CD14-positive monocyte (primary cell): ENCODE results near the gene TRHDE. TPM values are rescaled to one million over a fixed set of nuclear protein-coding genes. Genes with fewer than 3 reads are reported as not detected.

ENCODE experiments used
- DNase-seq, 3 donors: peaks; one replicate each; pipeline ENCODE4 v3.0.0-alpha.2; 2011 to 2022
- H2AFZ ChIP-seq: 2 replicates; pipeline ENCODE4 v1.6.0; 2012; ENCODE audit warnings: mild to moderate bottlenecking, low read depth, low read length, inconsistent platforms; ENCODE audit not compliant: insufficient read depth, poor library complexity, severe bottlenecking
- H3K27ac ChIP-seq, 2 donors: 1 replicate in 1 of 2; 2 replicates in 1 of 2; pipeline ENCODE4 v1.5.1; 2012 to 2013; ENCODE audit warnings: low read length in 2 of 2, control low read depth in 1 of 2, inconsistent platforms in 1 of 2, low read depth in 1 of 2, mild to moderate bottlenecking in 1 of 2
- H3K27me3 ChIP-seq, 2 donors: one replicate each; pipeline versions ENCODE4 v1.6.0 to v1.6.1; 2011 to 2013; ENCODE audit warnings: low read length in 2 of 2; ENCODE audit not compliant: control insufficient read depth in 2 of 2, insufficient read depth in 2 of 2
- H3K36me3 ChIP-seq, 2 donors: replicated peaks in 1 of 2; 1 replicate in 1 of 2; 2 replicates in 1 of 2; pipeline versions ENCODE4 v1.5.1 to v1.6.1; 2012 to 2013; ENCODE audit warnings: low read length in 2 of 2, control low read depth in 1 of 2, inconsistent platforms in 1 of 2, mild to moderate bottlenecking in 1 of 2; ENCODE audit not compliant: insufficient read depth in 2 of 2, control insufficient read depth in 1 of 2
- H3K4me1 ChIP-seq, 2 donors: 1 replicate in 1 of 2; 2 replicates in 1 of 2; pipeline versions ENCODE4 v1.5.1 to v1.6.1; 2012 to 2013; ENCODE audit warnings: low read length in 2 of 2, control low read depth in 1 of 2, inconsistent platforms in 1 of 2, mild to moderate bottlenecking in 1 of 2, moderate library complexity in 1 of 2; ENCODE audit not compliant: insufficient read depth in 2 of 2, control insufficient read depth in 1 of 2
- H3K4me2 ChIP-seq: replicated peaks from 2 replicates; pipeline ENCODE3; 2012; ENCODE audit warnings: low read length, moderate library complexity, mild to moderate bottlenecking; ENCODE audit not compliant: poor library complexity, severe bottlenecking; ENCODE audit errors: extremely low read depth
- H3K4me3 ChIP-seq, 3 experiments: fragments of 200-600 bp in 1 of 3; sonication (generic) in 1 of 3; replicated peaks in 1 of 3; 1 replicate in 2 of 3; 2 replicates in 1 of 3; pipeline ENCODE4 v1.5.1; 2011 to 2013; ENCODE audit warnings: low read length in 3 of 3, mild to moderate bottlenecking in 3 of 3, control low read depth in 2 of 3, low read depth in 2 of 3, inconsistent platforms in 1 of 3, moderate library complexity in 1 of 3
- H3K79me2 ChIP-seq: 2 replicates; pipeline ENCODE4 v1.6.0; 2012; ENCODE audit warnings: mild to moderate bottlenecking, control low read depth, inconsistent platforms, low read length, moderate library complexity; ENCODE audit not compliant: insufficient read depth
- H3K9ac ChIP-seq: 2 replicates; pipeline ENCODE4 v1.6.0; 2017; ENCODE audit warnings: low read length, mild to moderate bottlenecking; ENCODE audit not compliant: insufficient read depth, poor library complexity, severe bottlenecking
- H3K9me3 ChIP-seq, 2 donors: replicated peaks in 1 of 2; 1 replicate in 1 of 2; 2 replicates in 1 of 2; pipeline versions ENCODE4 v1.5.1 to v1.6.1; 2012 to 2013; ENCODE audit warnings: low read length in 2 of 2, control low read depth in 1 of 2; ENCODE audit not compliant: control insufficient read depth in 1 of 2, insufficient read depth in 1 of 2
- H4K20me1 ChIP-seq: 2 replicates; pipeline ENCODE4 v1.6.0; 2012; ENCODE audit warnings: mild to moderate bottlenecking, low read length, control low read depth, moderate library complexity; ENCODE audit not compliant: insufficient read depth
- H3K27ac Mint-ChIP-seq, 7 donors: one replicate each; pipeline ENCODE4 v1.8.0; 2020; ENCODE audit warnings: mild to moderate bottlenecking in 7 of 7, mixed read lengths in 7 of 7, moderate library complexity in 6 of 7, inconsistent platforms in 2 of 7
- H3K27me3 Mint-ChIP-seq, 3 donors: one replicate each; pipeline ENCODE4 v1.8.0; 2021 to 2022; ENCODE audit warnings: low read depth in 3 of 3, mild to moderate bottlenecking in 3 of 3, mixed read lengths in 3 of 3, moderate library complexity in 3 of 3, inconsistent platforms in 1 of 3
- H3K36me3 Mint-ChIP-seq, 2 donors: one replicate each; pipeline ENCODE4 v1.8.0; 2020; ENCODE audit warnings: mixed read lengths in 2 of 2, inconsistent platforms in 1 of 2, mild to moderate bottlenecking in 1 of 2
- H3K4me1 Mint-ChIP-seq: one replicate; pipeline ENCODE4 v1.8.0; 2020; ENCODE audit warnings: mild to moderate bottlenecking, mixed read lengths
- H3K4me3 Mint-ChIP-seq, 2 donors: one replicate each; pipeline ENCODE4 v1.8.0; 2020; ENCODE audit warnings: mild to moderate bottlenecking in 2 of 2, mixed read lengths in 2 of 2, moderate library complexity in 1 of 2
- H3K9me3 Mint-ChIP-seq, 7 donors: one replicate each; pipeline ENCODE4 v1.8.0; 2020 to 2022; ENCODE audit warnings: mixed read lengths in 7 of 7, mild to moderate bottlenecking in 6 of 7, moderate library complexity in 6 of 7, inconsistent platforms in 2 of 7
- WGBS: methylation state at CpG from one replicate; pipeline ENCODE4 v1.1.5; 2013; ENCODE audit warnings: missing lambda C conversion rate; ENCODE audit not compliant: insufficient coverage; 5-methylcytosine and 5-hydroxymethylcytosine counted together
- intact Hi-C, 2 donors: fragments of 100-400 bp; cut with micrococcal nuclease; formaldehyde crosslinking; loops; one replicate each; pipeline versions ENCODE4 v1.15.0 to v1.15.1; 2023
- polyA plus RNA-seq, 3 donors: library from polyadenylated mRNA; depleted of rRNA in 1 of 3; unstranded in 2 of 3; stranded (reverse) in 1 of 3; fragments of 300-500 nt in 2 of 3; fragments of >200 nt in 1 of 3; fragmentation: Illumina TruSeq in 2 of 3; gene quantifications; 1 replicate in 2 of 3; 2 replicates in 1 of 3; pipeline ENCODE4 v1.2.3, GENCODE V29; 2012 to 2021
- TF ChIP-seq, protein P1 (sequence below): fragments of 200-600 bp; IDR thresholded peaks from one replicate; pipeline ENCODE4 v1.8.0; 2022; ENCODE audit warnings: antibody characterized with exemption, mild to moderate bottlenecking

TRHDE gene
- polyA plus RNA-seq, 3 donors: not detected

DNA sequence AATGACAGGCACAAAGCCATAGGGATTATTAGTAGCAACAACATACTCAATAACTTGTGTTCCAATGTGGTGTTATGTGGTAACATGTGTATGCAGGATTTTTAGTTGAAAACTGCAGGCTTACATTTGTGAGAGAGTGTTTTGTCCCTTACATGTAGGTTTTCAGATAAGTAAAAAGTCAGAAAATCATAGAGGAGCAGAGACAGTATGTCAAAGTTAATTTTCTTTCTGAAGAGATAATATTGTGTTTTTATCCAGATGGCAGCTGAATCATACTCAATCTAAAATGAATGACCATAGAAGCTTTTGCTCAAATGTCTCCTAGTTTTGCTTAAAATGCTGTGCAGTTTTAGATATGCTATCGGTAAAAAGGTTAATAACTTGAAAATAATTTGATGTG lies 277.0 kb downstream of the TRHDE start:
- no peak overlapping the region for H2AFZ ChIP-seq
- no peaks in the 10 kb centered on the region for H3K4me1 ChIP-seq
- H3K27ac ChIP-seq: no peak overlapping the region
- no peak for DNase-seq
- peaks cover 0 to 13% (median 5%) of the 10 kb centered on the region in 7 donors for H3K9me3 Mint-ChIP-seq
- WGBS: no CpG with 5 or more reads among the region's 1 CpG
- H3K27me3 Mint-ChIP-seq: no peaks in the 10 kb centered on the region
- intact Hi-C loops: no loop called here
- no peaks in the 10 kb centered on the region for H3K36me3 Mint-ChIP-seq
- TF ChIP-seq, protein P1, sequence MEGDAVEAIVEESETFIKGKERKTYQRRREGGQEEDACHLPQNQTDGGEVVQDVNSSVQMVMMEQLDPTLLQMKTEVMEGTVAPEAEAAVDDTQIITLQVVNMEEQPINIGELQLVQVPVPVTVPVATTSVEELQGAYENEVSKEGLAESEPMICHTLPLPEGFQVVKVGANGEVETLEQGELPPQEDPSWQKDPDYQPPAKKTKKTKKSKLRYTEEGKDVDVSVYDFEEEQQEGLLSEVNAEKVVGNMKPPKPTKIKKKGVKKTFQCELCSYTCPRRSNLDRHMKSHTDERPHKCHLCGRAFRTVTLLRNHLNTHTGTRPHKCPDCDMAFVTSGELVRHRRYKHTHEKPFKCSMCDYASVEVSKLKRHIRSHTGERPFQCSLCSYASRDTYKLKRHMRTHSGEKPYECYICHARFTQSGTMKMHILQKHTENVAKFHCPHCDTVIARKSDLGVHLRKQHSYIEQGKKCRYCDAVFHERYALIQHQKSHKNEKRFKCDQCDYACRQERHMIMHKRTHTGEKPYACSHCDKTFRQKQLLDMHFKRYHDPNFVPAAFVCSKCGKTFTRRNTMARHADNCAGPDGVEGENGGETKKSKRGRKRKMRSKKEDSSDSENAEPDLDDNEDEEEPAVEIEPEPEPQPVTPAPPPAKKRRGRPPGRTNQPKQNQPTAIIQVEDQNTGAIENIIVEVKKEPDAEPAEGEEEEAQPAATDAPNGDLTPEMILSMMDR: no peak
- no peaks in the 10 kb centered on the region for H3K36me3 ChIP-seq
- H3K9ac ChIP-seq: no peak overlapping the region
- H3K27me3 ChIP-seq: no peaks in the 10 kb centered on the region
- no peak overlapping the region for H3K4me3 ChIP-seq
- no peaks in the 10 kb centered on the region for H4K20me1 ChIP-seq
- H3K4me2 ChIP-seq: no peak overlapping the region
- no peak overlapping the region for H3K4me3 Mint-ChIP-seq
- H3K9me3 ChIP-seq: no peaks in the 10 kb centered on the region
- H3K4me1 Mint-ChIP-seq: no peaks in the 10 kb centered on the region
- no peaks in the 10 kb centered on the region for H3K79me2 ChIP-seq
- no peak overlapping the region for H3K27ac Mint-ChIP-seq

DNA sequence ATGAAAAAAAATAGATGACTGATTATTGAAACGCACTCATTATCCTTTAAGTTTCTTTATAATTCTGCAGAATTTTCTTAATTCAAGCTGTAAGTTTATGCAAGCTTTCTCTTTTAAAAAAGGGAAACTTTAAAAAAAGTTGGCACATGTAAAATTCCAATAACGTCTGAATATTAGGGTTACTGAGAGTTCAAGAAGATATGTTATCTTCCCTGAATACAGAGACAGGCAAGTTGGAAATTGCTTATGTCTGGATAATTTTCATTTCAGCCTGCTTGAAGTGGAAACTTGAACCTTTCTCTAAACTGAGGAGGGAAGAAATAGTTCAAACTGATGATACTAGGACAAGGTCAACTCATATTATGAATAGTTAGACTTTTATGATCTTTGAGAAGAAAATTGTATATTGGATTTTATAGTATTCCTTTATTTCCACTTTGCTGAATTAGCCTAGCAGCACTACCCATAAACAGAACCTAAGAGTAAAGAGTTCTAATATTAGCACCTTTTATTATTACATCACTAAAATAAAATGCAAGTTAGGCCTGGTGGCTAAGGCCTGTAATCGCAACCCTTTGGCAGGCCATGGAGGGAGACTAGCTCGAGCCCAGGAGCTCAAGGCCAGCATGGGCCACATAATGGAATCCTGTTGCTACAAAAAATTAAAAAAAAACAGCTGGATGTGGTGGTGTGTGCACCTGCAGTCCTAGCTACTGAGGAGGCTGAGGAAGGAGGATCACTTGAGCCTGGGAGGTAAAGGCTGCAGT lies 288.0 kb downstream of the TRHDE start:
- Histone ChIP-seq H3K27me3 (no peaks in the 10 kb centered on the region), H3K9ac (no peak overlapping the region), H2AFZ (no peak overlapping the region), H3K4me3 (no peak overlapping the region), H3K4me1 (no peaks in the 10 kb centered on the region), H3K4me2 (no peak overlapping the region), H3K27ac (no peak overlapping the region), H3K36me3 (no peaks in the 10 kb centered on the region), H3K9me3 (no peaks in the 10 kb centered on the region), H4K20me1 (no peaks in the 10 kb centered on the region), H3K79me2 (no peaks in the 10 kb centered on the region)
- no peak for DNase-seq
- TF ChIP-seq, protein P1: no peak
- Mint-ChIP-seq H3K36me3 (no peaks in the 10 kb centered on the region), H3K9me3 (peaks cover 0 to 4% (median 2%) of the 10 kb centered on the region in 7 donors), H3K27ac (no peak overlapping the region), H3K27me3 (no peaks in the 10 kb centered on the region), H3K4me1 (no peaks in the 10 kb centered on the region), H3K4me3 (no peak overlapping the region)
- intact Hi-C loops: no loop called here
- 100% methylated on average over 2 of the region's 4 CpGs for WGBS
